Panc1 (cell line): ENCODE measurements around the gene UGT1A3. TPM values are rescaled to one million over a fixed set of nuclear protein-coding genes. Genes with fewer than 3 reads are reported as not detected.

Experiments
- ATAC-seq: fragments of 200-7000 bp; cut with Tn5 transposase; 2 replicates; pipeline ENCODE4 v1.9.1; 2020; ENCODE audit warnings: mild to moderate bottlenecking, moderate library complexity
- BruUV-seq: library from RNA; stranded (reverse); fragments of 400-500 nt; replicated peaks from 2 replicates; lab custom pipeline; 2021; lab: Mats Ljungman, UMichigan
- CTCF ChIA-PET: fragments of 300-600 bp; sonication (Branson Sonifier 250); formaldehyde crosslinking; loops from one replicate; lab custom pipeline; 2022; ENCODE audit warnings: antibody characterized with exemption; lab: Charles Lee
- POLR2A ChIA-PET: fragments of 300-600 bp; sonication (Branson Sonifier 250); formaldehyde crosslinking; loops from one replicate; lab custom pipeline; 2022; ENCODE audit warnings: antibody characterized with exemption; lab: Charles Lee
- DNase-seq: peaks from one replicate; pipeline ENCODE4 v3.0.0-alpha.2; 2010; ENCODE audit warnings: low read depth, low spot score
- H3K27ac ChIP-seq: 2 replicates; pipeline ENCODE4 v1.5.1; 2011; ENCODE audit warnings: mild to moderate bottlenecking, low read length, inconsistent platforms
- H3K27me3 ChIP-seq: fragments of 200-500 bp; sonication (Bioruptor generic); 2 replicates; pipeline ENCODE4 v1.6.0; 2014; ENCODE audit warnings: low read length, inconsistent platforms; ENCODE audit not compliant: control insufficient read depth, insufficient read depth
- H3K36me3 ChIP-seq: fragments of 200-500 bp; sonication (Bioruptor generic); 2 replicates; pipeline ENCODE4 v1.5.1; 2014; ENCODE audit warnings: inconsistent platforms, mild to moderate bottlenecking, low read length, moderate library complexity; ENCODE audit not compliant: control insufficient read depth, insufficient read depth
- H3K4me1 ChIP-seq: 2 replicates; pipeline ENCODE4 v1.5.1; 2011; ENCODE audit warnings: inconsistent platforms, mild to moderate bottlenecking, low read length, moderate library complexity; ENCODE audit not compliant: control insufficient read depth, insufficient read depth
- H3K4me3 ChIP-seq, 2 experiments: 2 replicates each; pipeline ENCODE4 v1.5.1; 2011 to 2012; ENCODE audit warnings: low read depth in 2 of 2, low read length in 2 of 2, mild to moderate bottlenecking in 2 of 2, inconsistent platforms in 1 of 2, moderate library complexity in 1 of 2
- H3K9me3 ChIP-seq: fragments of 200-500 bp; sonication (Bioruptor generic); 2 replicates; pipeline ENCODE4 v1.5.1; 2014; ENCODE audit warnings: low read depth, mild to moderate bottlenecking, inconsistent platforms, low read length, moderate library complexity; ENCODE audit not compliant: control insufficient read depth, insufficient read depth
- CTCF ChIP-seq: fragments of 450-650 bp; IDR thresholded peaks from 2 replicates; pipeline ENCODE4 v1.5.1; 2017; ENCODE audit warnings: mild to moderate bottlenecking
- POLR2AphosphoS5 ChIP-seq: IDR thresholded peaks from 2 replicates; pipeline ENCODE4 v1.6.1; 2012; ENCODE audit warnings: mild to moderate bottlenecking, low read depth, low read length, moderate library complexity
- REST ChIP-seq, 2 experiments: IDR thresholded peaks; 2 replicates each; pipeline ENCODE4 v1.6.1; 2011 to 2012; ENCODE audit warnings: low read depth in 2 of 2, control low read depth in 1 of 2, low read length in 1 of 2, mild to moderate bottlenecking in 1 of 2, moderate library complexity in 1 of 2; ENCODE audit not compliant: insufficient read depth in 1 of 2
- SIN3A ChIP-seq: IDR thresholded peaks from 2 replicates; pipeline ENCODE4 v1.6.1; 2012; ENCODE audit warnings: low read depth, mild to moderate bottlenecking, low read length, moderate library complexity, borderline replicate concordance; ENCODE audit not compliant: insufficient read depth
- TCF7L2 ChIP-seq: IDR thresholded peaks from 2 replicates; pipeline ENCODE4 v1.6.1; 2011; ENCODE audit warnings: mild to moderate bottlenecking, low read depth, low read length, inconsistent platforms
- in situ Hi-C: cut with HindIII; loops from 2 replicates; pipeline ENCODE4 v1.10.0; 2016; ENCODE audit warnings: low sequenced_read_pairs, low pct_unique_long_range_greater_than_20kb
- intact Hi-C: fragments of 100-400 bp; cut with micrococcal nuclease; formaldehyde crosslinking; loops from one replicate; pipeline ENCODE4 v1.10.0; 2022; ENCODE audit not compliant: unreplicated experiment
- total RNA-seq: library from RNA; stranded (reverse); gene quantifications from one replicate; pipeline ENCODE4 v1.2.1, GENCODE V29; 2021; ENCODE audit not compliant: unreplicated experiment

Gene UGT1A3
- total RNA-seq, 1 experiment from 2014 or later: not detected

GRCh38 chr2:233691443-233692433, 37.1 kb upstream of the UGT1A3 start:
- CTCF ChIA-PET: interaction anchor here (0.5 to 0.6 kb wide), 2 partner anchors 141 to 209 kb away, joined by 3 to 8 read pairs; no protein-coding TSS in a partner anchor
- in situ Hi-C loops: no loop called here
- H3K4me1 ChIP-seq: peaks cover 8% of the 10 kb centered on the region
- no peak overlapping the region for H3K4me3 ChIP-seq
- ATAC-seq (no peak), DNase-seq (no peak)
- no peaks in the 10 kb centered on the region for H3K36me3 ChIP-seq
- BruUV-seq: no TSS peak
- intact Hi-C loops: no loop called here
- POLR2A ChIA-PET: no interaction called here
- H3K27me3 ChIP-seq: no peaks in the 10 kb centered on the region
- H3K27ac ChIP-seq: no peak overlapping the region
- no peaks in the 10 kb centered on the region for H3K9me3 ChIP-seq
- no peak for TF ChIP-seq REST (IDR thresholded peaks at IDR 0.05; ENCODE audit: insufficient read depth in 1 of 2, low read depth in 2 of 2, low read length in 1 of 2)
- no peak for TF ChIP-seq SIN3A

- Histone ChIP-seq H3K27ac (no peak within 1 kb of the TSS), H3K9me3 (no peaks in the 10 kb centered on the region), H3K36me3 (no peaks in the 10 kb centered on the region), H3K27me3 (no peaks in the 10 kb centered on the region), H3K4me1 (peaks cover 8% of the 10 kb centered on the region), H3K4me3 (no peak within 1 kb of the TSS)
- no peak for DNase-seq
- intact Hi-C loops: no loop called here
- ATAC-seq: no peak
- BruUV-seq: no TSS peak
- POLR2A ChIA-PET: no interaction called here
- in situ Hi-C loops: no loop called here
- TF ChIP-seq SIN3A (no peak), TCF7L2 (no peak), REST (IDR thresholded peaks at IDR 0.05; ENCODE audit: insufficient read depth in 1 of 2, low read depth in 2 of 2, low read length in 1 of 2) (no peak), CTCF (no peak), POLR2AphosphoS5 (no peak)
- CTCF ChIA-PET: interaction anchor here (0.5 kb wide), 1 partner anchor 140 kb away, joined by 3 read pairs; no protein-coding TSS in a partner anchor
These were observed 36.2 kb upstream of the UGT1A3 start, which contains the start of gene UGT1A6 for GRCh38 chr2:233692648-233693047. Gene UGT1A6, plus strand, starts transcription at chr2:233692890. Its CDS starts 115 bp downstream, at chr2:233693005.
